Breast epithelium (tissue), 3 donors: ENCODE measurements around the gene TOX2.

Experiments
- CTCF ChIP-seq, 3 donors: fragments of 450-650 bp; IDR thresholded peaks; one replicate each; pipeline ENCODE4 v1.5.1; 2016 to 2017; ENCODE audit warnings: antibody characterized with exemption in 3 of 3, mild to moderate bottlenecking in 3 of 3, moderate library complexity in 3 of 3
- POLR2A ChIP-seq: fragments of 450-650 bp; IDR thresholded peaks from one replicate; pipeline ENCODE4 v1.6.1; 2016; ENCODE audit warnings: antibody characterized with exemption, mild to moderate bottlenecking, moderate library complexity
- POLR2AphosphoS5 ChIP-seq, 3 donors: sonication (generic); formaldehyde crosslinking; IDR thresholded peaks; one replicate each; pipeline ENCODE4 v1.6.1; 2017; ENCODE audit warnings: antibody characterized with exemption in 3 of 3

- TF ChIP-seq CTCF (IDR thresholded peaks at IDR 0.05) (no peak), POLR2AphosphoS5 (IDR thresholded peaks at IDR 0.05) (no peak), POLR2A (no peak)
These were observed 89.8 kb downstream of the TOX2 start for GRCh38 chr20:44004306-44004915.
